ENCODE measurements around the gene BTK.

DNA sequence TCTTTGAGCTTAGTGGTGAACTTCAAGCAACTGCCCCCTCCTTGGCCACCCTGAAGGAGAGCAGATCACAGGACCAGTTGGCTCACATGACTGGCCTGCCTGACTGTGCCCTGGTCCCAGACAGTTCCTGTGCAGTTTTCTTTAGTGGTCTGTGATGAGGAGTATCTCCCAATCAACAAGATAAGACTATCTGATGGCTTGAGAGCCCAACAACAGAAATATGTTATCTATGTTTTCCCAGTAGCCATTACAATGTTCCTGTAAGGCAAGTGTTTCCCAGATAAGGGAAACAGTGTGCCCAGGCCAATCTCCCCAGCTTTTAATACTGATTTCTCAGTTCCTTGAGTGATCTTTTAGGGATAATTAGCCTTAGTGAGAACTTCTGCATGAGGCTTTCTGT, 23.2 kb downstream of the BTK start:
- peak; percentile 24; the same call in 1 of the 2 replicates for TF ChIP-seq GATA2 (IDR thresholded peaks at IDR 0.05; ENCODE audit: low read depth, low read length)
- TF ChIP-seq GATA3 (IDR thresholded peaks at IDR 0.05; ENCODE audit: low read depth, low read length), result no peak

Data from SH-SY5Y (cell line).